Measurements from ENCODE around the gene NPHP4.

DNA sequence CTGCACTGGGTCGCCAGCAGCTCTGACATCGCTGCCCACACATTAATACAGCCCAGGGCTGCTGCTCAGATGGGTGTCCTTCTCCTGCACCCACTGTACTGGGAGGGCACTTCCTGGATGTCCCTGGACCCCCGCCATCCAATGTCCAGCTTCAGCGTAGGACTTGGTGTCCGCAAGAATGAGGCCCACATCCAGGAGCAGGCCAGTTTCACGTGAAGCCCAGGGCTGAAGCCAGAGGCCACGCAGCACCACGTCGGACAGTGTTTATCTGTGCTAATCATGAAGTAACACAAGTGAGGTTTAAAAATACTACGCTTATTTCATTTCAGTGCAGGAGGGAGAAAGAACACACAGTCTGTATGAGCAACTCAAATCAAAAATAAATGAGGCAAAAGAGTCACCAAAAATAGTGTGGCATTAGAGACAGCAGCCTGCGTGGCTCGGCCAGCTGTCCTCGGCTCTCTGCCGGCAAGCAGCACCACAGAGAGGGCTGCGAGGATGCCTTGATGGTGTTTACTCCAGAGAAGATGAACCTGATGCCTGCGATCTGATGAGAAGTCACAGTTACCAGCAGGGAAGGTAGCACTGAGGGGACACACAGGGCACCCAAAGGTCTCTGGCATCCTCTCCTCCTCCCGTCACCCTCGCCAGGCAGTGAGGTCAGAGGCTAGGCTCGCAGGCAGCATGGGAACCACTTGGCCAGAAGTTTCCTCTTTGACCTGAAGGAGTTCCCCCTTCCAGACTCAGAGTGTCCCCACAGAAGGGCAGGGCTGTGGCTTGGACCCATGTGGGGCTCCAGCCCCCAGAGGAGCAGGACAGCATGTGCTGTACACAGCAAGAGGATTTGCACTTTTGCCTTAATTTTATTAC, 22.1 kb upstream of the NPHP4 start:
- TF ChIP-seq EGR1 (IDR thresholded peaks at IDR 0.05; ENCODE audit: low read depth in 2 of 2) (no peak), GABPA (IDR thresholded peaks at IDR 0.05 in 1 of 2, conservative IDR thresholded peaks at IDR 0.05 in 1 of 2) (no peak), TAF1 (conservative IDR thresholded peaks at IDR 0.05) (no peak), YY1 (IDR thresholded peaks at IDR 0.05) (no peak)
- TF ChIP-seq, protein P1, sequence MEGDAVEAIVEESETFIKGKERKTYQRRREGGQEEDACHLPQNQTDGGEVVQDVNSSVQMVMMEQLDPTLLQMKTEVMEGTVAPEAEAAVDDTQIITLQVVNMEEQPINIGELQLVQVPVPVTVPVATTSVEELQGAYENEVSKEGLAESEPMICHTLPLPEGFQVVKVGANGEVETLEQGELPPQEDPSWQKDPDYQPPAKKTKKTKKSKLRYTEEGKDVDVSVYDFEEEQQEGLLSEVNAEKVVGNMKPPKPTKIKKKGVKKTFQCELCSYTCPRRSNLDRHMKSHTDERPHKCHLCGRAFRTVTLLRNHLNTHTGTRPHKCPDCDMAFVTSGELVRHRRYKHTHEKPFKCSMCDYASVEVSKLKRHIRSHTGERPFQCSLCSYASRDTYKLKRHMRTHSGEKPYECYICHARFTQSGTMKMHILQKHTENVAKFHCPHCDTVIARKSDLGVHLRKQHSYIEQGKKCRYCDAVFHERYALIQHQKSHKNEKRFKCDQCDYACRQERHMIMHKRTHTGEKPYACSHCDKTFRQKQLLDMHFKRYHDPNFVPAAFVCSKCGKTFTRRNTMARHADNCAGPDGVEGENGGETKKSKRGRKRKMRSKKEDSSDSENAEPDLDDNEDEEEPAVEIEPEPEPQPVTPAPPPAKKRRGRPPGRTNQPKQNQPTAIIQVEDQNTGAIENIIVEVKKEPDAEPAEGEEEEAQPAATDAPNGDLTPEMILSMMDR (IDR thresholded peaks at IDR 0.05; ENCODE audit: low read depth, low read length, missing input control) = no peak

Measured in liver (tissue), 3 donors.